K562 (cell line): Measurements from ENCODE around the gene ZNF740. TPM values are rescaled to one million over a fixed set of nuclear protein-coding genes. Genes with fewer than 3 reads are reported as not detected.

Experiments used
- ATF7 ChIP-seq: fragments of 450-650 bp; IDR thresholded peaks from 2 replicates; pipeline ENCODE4 v1.7.1; 2014; ENCODE audit warnings: mild to moderate bottlenecking, moderate library complexity
- CBFB ChIP-seq: sonication (generic); formaldehyde crosslinking; IDR thresholded peaks from 2 replicates; pipeline ENCODE4 v1.4.0; 2020; ENCODE audit warnings: mild to moderate bottlenecking, missing genetic modification reagents
- ELF4 ChIP-seq: fragments of 450-650 bp; formaldehyde crosslinking; IDR thresholded peaks from 2 replicates; pipeline ENCODE4 v1.4.0; 2022; ENCODE audit warnings: missing genetic modification characterization
- KDM4B ChIP-seq, 2 experiments: fragments of 450-650 bp in 1 of 2; sonication (generic) in 1 of 2; IDR thresholded peaks; 2 replicates each; pipeline ENCODE4 v1.6.1; 2016 to 2017; ENCODE audit warnings: borderline replicate concordance in 2 of 2, antibody characterized with exemption in 1 of 2, low read depth in 1 of 2, mild to moderate bottlenecking in 1 of 2
- L3MBTL2 ChIP-seq: fragments of 450-650 bp; IDR thresholded peaks from 2 replicates; pipeline ENCODE4 v1.6.1; 2016; ENCODE audit warnings: mild to moderate bottlenecking, moderate library complexity
- LARP7 ChIP-seq: fragments of 450-650 bp; IDR thresholded peaks from 2 replicates; pipeline ENCODE4 v1.6.1; 2016
- NBN ChIP-seq: fragments of 450-650 bp; IDR thresholded peaks from 2 replicates; pipeline ENCODE4 v1.6.1; 2016; ENCODE audit warnings: low read depth, mild to moderate bottlenecking
- PRPF4 ChIP-seq: fragments of 200-400 bp; formaldehyde crosslinking; IDR thresholded peaks from one replicate; pipeline ENCODE4 v1.6.1; 2017; ENCODE audit warnings: low read length, low read depth, mild to moderate bottlenecking; ENCODE audit not compliant: insufficient read depth, poor library complexity, severe bottlenecking
- SFPQ ChIP-seq: fragments of 200-400 bp; formaldehyde crosslinking; IDR thresholded peaks from 2 replicates; pipeline ENCODE4 v1.6.1; 2017; ENCODE audit warnings: mild to moderate bottlenecking, low read depth, low read length, moderate library complexity
- ZBTB40 ChIP-seq, 2 experiments: fragments of 450-650 bp in 1 of 2; sonication (generic) in 1 of 2; formaldehyde crosslinking in 1 of 2; IDR thresholded peaks; 2 replicates each; pipeline versions ENCODE4 v1.7.1 to v1.9.0; 2016 to 2022; ENCODE audit warnings: inconsistent platforms in 1 of 2, mild to moderate bottlenecking in 1 of 2, missing genetic modification reagents in 1 of 2
- polyA plus RNA-seq, 8 experiments: library from polyadenylated mRNA; depleted of rRNA in 4 of 8; stranded (reverse) in 5 of 8; unstranded in 3 of 8; fragments of >200 nt; fragmentation: Nextera tagmentation in 2 of 8; fragmentation: Illumina TruSeq in 1 of 8; extraction: Ambion mirVana in 2 of 8; extraction: Trizol in 1 of 8; gene quantifications; 2 replicates each; pipeline versions ENCODE4 v1.2.1 to v1.2.3, GENCODE V29; 2011 to 2014; ENCODE audit warnings: inconsistent platforms in 1 of 8, missing spikeins in 1 of 8
- total RNA-seq, 7 experiments: library from RNA; depleted of rRNA in 6 of 7; stranded (reverse); fragments of >200 nt in 6 of 7; fragmentation: Illumina TruSeq in 2 of 7; extraction: Trizol in 2 of 7; gene quantifications; 2 replicates each; pipeline versions ENCODE4 v1.2.1 to v1.2.3, GENCODE V29; 2011 to 2021; ENCODE audit warnings: low replicate concordance in 1 of 7
- TF ChIP-seq, protein P1 (sequence below): sonication (generic); formaldehyde crosslinking; IDR thresholded peaks from 2 replicates; pipeline ENCODE4 v1.4.0; 2020; ENCODE audit warnings: mild to moderate bottlenecking, missing genetic modification reagents

Gene ZNF740
- total and polyA plus RNA-seq, 9 of the 15 experiments (the other 6 are each of a cell fraction or from before 2014, with no cell fraction given) = 0.57 to 46.4 (median 18.6) TPM

GRCh38 chr12:53221203-53222080, 40.9 kb downstream of the ZNF740 start (continued):
- TF ChIP-seq ZBTB40 (IDR thresholded peaks at IDR 0.05) (peak; percentile 67), ZBTB40 (CRISPR knock-in tag; IDR thresholded peaks at IDR 0.05) (no peak), ELF4 (CRISPR knock-in tag) (0 out of 2 replicates have a peak, but pooled peaks have one; percentile 50), SFPQ (no peak), ATF7 (no peak; the same call in 1 of the 2 replicates), NBN (0 out of 2 replicates have a peak, but pooled peaks have one; percentile 20), KDM4B (IDR thresholded peaks at IDR 0.05; ENCODE audit: borderline replicate concordance in 2 of 2, low read depth in 1 of 2) (no peak), LARP7 (peak; percentile 48; the same call in 1 of the 2 replicates), PRPF4 (no peak), L3MBTL2 (peak; percentile 30; the same call in 1 of the 2 replicates), CBFB (CRISPR knock-in tag) (no peak)
- TF ChIP-seq, protein P1, sequence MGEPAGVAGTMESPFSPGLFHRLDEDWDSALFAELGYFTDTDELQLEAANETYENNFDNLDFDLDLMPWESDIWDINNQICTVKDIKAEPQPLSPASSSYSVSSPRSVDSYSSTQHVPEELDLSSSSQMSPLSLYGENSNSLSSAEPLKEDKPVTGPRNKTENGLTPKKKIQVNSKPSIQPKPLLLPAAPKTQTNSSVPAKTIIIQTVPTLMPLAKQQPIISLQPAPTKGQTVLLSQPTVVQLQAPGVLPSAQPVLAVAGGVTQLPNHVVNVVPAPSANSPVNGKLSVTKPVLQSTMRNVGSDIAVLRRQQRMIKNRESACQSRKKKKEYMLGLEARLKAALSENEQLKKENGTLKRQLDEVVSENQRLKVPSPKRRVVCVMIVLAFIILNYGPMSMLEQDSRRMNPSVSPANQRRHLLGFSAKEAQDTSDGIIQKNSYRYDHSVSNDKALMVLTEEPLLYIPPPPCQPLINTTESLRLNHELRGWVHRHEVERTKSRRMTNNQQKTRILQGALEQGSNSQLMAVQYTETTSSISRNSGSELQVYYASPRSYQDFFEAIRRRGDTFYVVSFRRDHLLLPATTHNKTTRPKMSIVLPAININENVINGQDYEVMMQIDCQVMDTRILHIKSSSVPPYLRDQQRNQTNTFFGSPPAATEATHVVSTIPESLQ (CRISPR knock-in tag) = peak; percentile 57; the same call in 1 of the 2 replicates
